Brain microvascular endothelial cell (primary cell): ENCODE measurements around the gene SLCO3A1.

Source experiments
- DNase-seq: peaks from one replicate; pipeline ENCODE4 v3.0.0-alpha.2; 2020
- H3K27ac ChIP-seq: fragments of 250-450 bp; sonication (Bioruptor Pico); 2 replicates; pipeline ENCODE4 v1.5.1; 2020; ENCODE audit warnings: mild to moderate bottlenecking, moderate library complexity
- H3K27me3 ChIP-seq: fragments of 250-450 bp; sonication (Bioruptor Pico); replicated peaks from 2 replicates; pipeline ENCODE4 v1.5.1; 2020; ENCODE audit warnings: mild to moderate bottlenecking
- H3K36me3 ChIP-seq: fragments of 250-450 bp; sonication (Bioruptor Pico); replicated peaks from 2 replicates; pipeline ENCODE4 v1.5.1; 2020; ENCODE audit warnings: mild to moderate bottlenecking
- H3K4me3 ChIP-seq: 2 replicates; pipeline ENCODE4 v1.5.1; 2011; ENCODE audit warnings: low read depth, mild to moderate bottlenecking, control low read depth, low read length, moderate library complexity
- in situ Hi-C: cut with HindIII; loops from 2 replicates; pipeline ENCODE4 v1.10.0; 2017; ENCODE audit warnings: low sequenced_read_pairs, low pct_ligation_motif_present
- TF ChIP-seq, protein P1 (sequence below): IDR thresholded peaks from 2 replicates; pipeline ENCODE4 v1.5.1; 2011; ENCODE audit warnings: low read depth, mild to moderate bottlenecking, moderate library complexity, low read length, control low read depth, inconsistent platforms; ENCODE audit errors: missing control alignments

Gene SLCO3A1

DNA sequence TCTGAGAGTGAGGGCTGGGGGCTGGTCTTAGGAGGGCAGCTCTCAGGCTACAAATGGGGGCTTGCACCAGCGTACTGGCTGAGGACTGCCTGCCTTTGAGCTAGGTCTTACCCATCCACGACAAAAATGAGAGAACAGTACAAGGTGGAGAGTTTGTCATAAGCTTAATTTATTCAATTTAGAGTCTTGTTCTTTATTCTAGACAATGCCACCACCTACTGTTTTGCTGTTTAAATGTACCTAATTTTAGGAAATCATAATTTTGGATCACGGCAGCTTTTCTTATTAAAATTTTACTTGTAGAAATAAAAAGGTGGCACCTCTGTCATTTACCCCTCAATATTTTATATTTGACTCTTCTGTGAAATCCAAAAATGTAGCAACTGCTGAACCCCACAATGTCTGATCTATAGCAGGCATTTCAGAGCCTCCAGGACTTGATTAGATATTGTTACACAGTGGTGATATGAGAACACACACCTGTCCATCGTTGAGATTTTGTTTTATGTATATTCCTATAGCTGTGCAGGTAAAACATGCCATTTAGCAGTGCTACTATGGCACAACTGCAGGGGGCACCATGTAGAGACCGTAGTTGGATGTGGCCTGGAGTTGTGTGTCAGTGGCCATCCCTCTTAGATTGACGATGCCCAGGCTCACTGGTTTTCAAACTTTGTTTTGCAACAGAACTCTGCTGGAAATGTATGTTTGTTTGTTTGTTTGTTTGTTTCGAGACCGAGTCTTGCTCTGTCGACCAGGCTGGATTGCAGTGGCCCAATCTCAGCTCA lies 88.6 kb downstream of the SLCO3A1 start:
- in situ Hi-C loops: no loop called here
- no peak for DNase-seq
- no peak overlapping the region for H3K27ac ChIP-seq

DNA sequence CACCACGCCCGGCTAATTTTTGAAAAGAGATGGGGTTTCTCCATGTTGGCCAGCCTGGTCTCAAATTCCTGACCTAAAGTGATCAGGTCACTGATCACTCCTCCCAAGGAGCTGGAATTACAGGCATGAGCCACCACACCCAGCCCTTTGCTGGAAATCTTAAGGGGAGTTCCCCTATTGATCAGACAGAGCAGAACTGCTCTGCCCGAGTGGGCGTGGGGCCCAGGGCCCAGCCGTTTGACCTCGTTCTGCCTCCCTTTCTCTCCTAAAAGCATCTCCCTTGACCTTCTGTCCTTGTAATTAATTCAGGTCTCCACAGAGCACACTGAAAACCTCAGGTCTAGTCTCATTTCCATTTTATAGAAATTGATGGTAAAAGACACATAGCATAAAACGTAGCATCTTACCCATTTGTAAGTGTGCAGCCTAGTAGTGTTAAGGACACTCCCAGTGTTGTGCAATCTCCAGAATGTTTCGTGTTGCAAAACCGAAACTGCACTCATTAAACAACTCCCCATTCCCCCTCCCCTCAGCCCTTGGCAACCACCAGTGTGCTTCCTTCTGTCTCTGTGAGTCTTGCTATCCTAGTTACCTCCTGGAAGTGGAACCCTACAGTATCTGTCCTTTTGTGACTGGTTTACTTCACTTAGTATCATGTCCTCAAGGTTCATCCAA lies 89.3 kb downstream of the SLCO3A1 start:
- in situ Hi-C loops: no loop called here
- peak; percentile 19 for DNase-seq
- no peak overlapping the region for H3K27ac ChIP-seq
- no peaks in the 10 kb centered on the region for H3K27me3 ChIP-seq
- TF ChIP-seq, protein P1, sequence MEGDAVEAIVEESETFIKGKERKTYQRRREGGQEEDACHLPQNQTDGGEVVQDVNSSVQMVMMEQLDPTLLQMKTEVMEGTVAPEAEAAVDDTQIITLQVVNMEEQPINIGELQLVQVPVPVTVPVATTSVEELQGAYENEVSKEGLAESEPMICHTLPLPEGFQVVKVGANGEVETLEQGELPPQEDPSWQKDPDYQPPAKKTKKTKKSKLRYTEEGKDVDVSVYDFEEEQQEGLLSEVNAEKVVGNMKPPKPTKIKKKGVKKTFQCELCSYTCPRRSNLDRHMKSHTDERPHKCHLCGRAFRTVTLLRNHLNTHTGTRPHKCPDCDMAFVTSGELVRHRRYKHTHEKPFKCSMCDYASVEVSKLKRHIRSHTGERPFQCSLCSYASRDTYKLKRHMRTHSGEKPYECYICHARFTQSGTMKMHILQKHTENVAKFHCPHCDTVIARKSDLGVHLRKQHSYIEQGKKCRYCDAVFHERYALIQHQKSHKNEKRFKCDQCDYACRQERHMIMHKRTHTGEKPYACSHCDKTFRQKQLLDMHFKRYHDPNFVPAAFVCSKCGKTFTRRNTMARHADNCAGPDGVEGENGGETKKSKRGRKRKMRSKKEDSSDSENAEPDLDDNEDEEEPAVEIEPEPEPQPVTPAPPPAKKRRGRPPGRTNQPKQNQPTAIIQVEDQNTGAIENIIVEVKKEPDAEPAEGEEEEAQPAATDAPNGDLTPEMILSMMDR: no peak
- H3K4me3 ChIP-seq: no peak overlapping the region
- H3K36me3 ChIP-seq: no peaks in the 10 kb centered on the region

More for the DNA sequence above, 88.6 kb downstream of the SLCO3A1 start:
- Histone ChIP-seq H3K36me3 (no peaks in the 10 kb centered on the region), H3K4me3 (no peak overlapping the region), H3K27me3 (no peaks in the 10 kb centered on the region)
- TF ChIP-seq, protein P1: no peak

DNA sequence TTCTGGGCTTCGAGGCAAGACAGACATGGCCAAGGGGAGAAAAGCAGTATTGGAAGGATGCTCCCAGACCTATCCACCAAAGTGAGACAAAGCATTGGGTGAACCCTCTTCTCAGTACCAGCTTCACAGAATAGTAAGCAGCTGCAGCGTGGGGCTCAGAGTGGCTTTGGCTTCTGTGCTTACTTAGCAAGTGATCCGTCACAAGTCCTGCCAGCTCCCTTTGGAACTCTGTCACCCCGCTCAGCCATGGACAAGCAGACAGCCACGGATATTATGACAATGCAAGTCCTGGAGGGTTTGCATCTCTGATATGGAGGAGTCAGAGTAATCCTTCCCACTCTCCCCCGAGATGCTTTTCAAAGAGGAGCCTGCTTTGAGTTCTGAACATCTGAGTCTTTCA lies 90.8 kb downstream of the SLCO3A1 start:
- in situ Hi-C loops: no loop called here
- H3K27me3 ChIP-seq: no peaks in the 10 kb centered on the region
- TF ChIP-seq, protein P1: no peak
- H3K27ac ChIP-seq: no peak overlapping the region
- no peak overlapping the region for H3K4me3 ChIP-seq
- H3K36me3 ChIP-seq: no peaks in the 10 kb centered on the region
- no peak for DNase-seq

DNA sequence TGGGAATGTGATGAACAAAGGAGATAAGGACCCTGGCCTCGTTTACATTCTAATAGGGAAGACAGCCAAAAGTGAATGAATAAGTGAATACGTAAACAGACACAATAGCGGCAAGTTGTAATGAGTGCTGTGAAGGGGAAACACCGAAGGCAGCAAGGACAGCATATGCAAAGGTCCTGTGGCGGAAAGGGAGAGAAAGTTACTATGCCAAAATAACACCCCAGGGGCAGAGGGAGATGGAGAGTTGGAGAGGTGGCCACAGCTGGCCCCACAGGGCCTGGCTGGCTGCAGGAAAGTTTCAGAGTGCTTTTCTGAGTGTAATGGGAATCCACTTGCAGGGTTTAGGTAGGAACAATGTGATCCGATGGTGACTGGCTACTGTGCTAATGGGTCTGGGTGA lies 91.9 kb downstream of the SLCO3A1 start:
- H3K36me3 ChIP-seq: no peaks in the 10 kb centered on the region
- TF ChIP-seq, protein P1: no peak
- in situ Hi-C loops: no loop called here
- H3K27me3 ChIP-seq: no peaks in the 10 kb centered on the region
- H3K27ac ChIP-seq: no peak overlapping the region
- DNase-seq: no peak
- no peak overlapping the region for H3K4me3 ChIP-seq

DNA sequence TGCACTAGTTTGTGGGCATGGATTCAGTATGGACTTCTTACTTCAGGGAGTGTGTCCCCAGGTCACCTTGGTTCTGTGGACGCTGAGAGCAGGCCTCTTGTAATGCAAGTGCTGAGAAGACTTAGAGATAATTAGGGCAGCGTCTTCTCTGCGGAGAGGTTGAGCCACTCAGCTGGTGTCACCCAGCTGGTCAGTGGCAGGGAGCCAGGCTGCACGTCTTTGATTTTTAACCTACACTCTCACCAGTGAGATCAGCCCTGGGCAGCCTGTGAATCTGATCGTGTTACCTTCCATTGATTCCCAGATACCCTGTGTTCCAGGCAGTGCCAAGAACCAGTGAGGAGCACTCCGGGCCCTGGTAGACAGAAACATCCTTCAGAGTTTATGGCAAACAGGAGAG lies 92.6 kb downstream of the SLCO3A1 start:
- Histone ChIP-seq H3K36me3 (no peaks in the 10 kb centered on the region), H3K27me3 (no peaks in the 10 kb centered on the region), H3K27ac (no peak overlapping the region), H3K4me3 (no peak overlapping the region)
- DNase-seq: no peak
- TF ChIP-seq, protein P1: no peak
- in situ Hi-C loops: no loop called here
